OCI-LY7 (cell line): ENCODE data around the gene GSTA5. TPM values are rescaled to one million over a fixed set of nuclear protein-coding genes. Genes with fewer than 3 reads are reported as not detected.
"Not testable (repeated sequence)": the region's sequence is repeated elsewhere in the genome, so short reads cannot be mapped to it uniquely, and the experiment has no call there.

Source experiments
- BruUV-seq: library from RNA; stranded (reverse); fragments of 400-500 nt; replicated peaks from 2 replicates; lab custom pipeline; 2021; lab: Mats Ljungman, UMichigan
- CTCF ChIA-PET: fragments of 300-600 bp; sonication (Branson Sonifier 250); formaldehyde crosslinking; loops from one replicate; lab custom pipeline; 2022; ENCODE audit warnings: antibody characterized with exemption; ENCODE audit not compliant: unreplicated experiment; lab: Charles Lee
- POLR2A ChIA-PET: fragments of 300-600 bp; sonication (Branson Sonifier 250); formaldehyde crosslinking; loops from one replicate; lab custom pipeline; 2022; ENCODE audit warnings: antibody characterized with exemption; lab: Charles Lee
- DNase-seq: peaks from one replicate; pipeline ENCODE4 v3.0.0-alpha.2; 2015; ENCODE audit warnings: low spot score
- H2AFZ ChIP-seq: fragments of 200-600 bp; sonication (generic), shearing (Covaris generic); 2 replicates; pipeline ENCODE4 v1.6.1; 2014; ENCODE audit warnings: mild to moderate bottlenecking, antibody characterized with exemption, low read length, moderate library complexity
- H3K27ac ChIP-seq: fragments of 200-600 bp; sonication (generic); 2 replicates; pipeline ENCODE4 v1.5.1; 2014; ENCODE audit warnings: mixed run types, low read depth, mild to moderate bottlenecking, moderate library complexity, low read length, inconsistent platforms; ENCODE audit not compliant: poor library complexity, severe bottlenecking
- H3K36me3 ChIP-seq: fragments of 200-600 bp; sonication (generic); 2 replicates; pipeline ENCODE4 v1.6.1; 2014; ENCODE audit warnings: mild to moderate bottlenecking, antibody characterized with exemption, low read length, moderate library complexity, mixed read lengths; ENCODE audit not compliant: insufficient read depth
- H3K4me1 ChIP-seq: fragments of 200-600 bp; sonication (generic); 2 replicates; pipeline ENCODE4 v1.5.1; 2014; ENCODE audit warnings: mild to moderate bottlenecking, low read length; ENCODE audit not compliant: insufficient read depth, poor library complexity, severe bottlenecking
- H3K4me2 ChIP-seq: fragments of 200-600 bp; sonication (generic); 2 replicates; pipeline ENCODE4 v1.6.1; 2014; ENCODE audit warnings: mild to moderate bottlenecking, low read length
- H3K4me3 ChIP-seq: fragments of 200-600 bp; sonication (generic); 2 replicates; pipeline ENCODE4 v1.5.1; 2014; ENCODE audit warnings: mild to moderate bottlenecking, low read depth, low read length; ENCODE audit not compliant: poor library complexity, severe bottlenecking
- H3K79me2 ChIP-seq: fragments of 200-600 bp; sonication (generic); 2 replicates; pipeline ENCODE4 v1.6.1; 2016; ENCODE audit warnings: low read depth, mild to moderate bottlenecking, low read length, moderate library complexity, mixed read lengths; ENCODE audit not compliant: insufficient read depth
- H3K9me2 ChIP-seq: fragments of 200-600 bp; sonication (generic); 2 replicates; pipeline ENCODE4 v1.6.1; 2016; ENCODE audit warnings: mild to moderate bottlenecking, low read length, mixed read lengths; ENCODE audit not compliant: insufficient read depth
- H3K9me3 ChIP-seq: fragments of 200-600 bp; sonication (generic); 2 replicates; pipeline ENCODE4 v1.6.1; 2014; ENCODE audit warnings: mild to moderate bottlenecking, mixed run types, low read length, mixed read lengths
- H4K20me1 ChIP-seq: fragments of 200-600 bp; sonication (generic); 2 replicates; pipeline ENCODE4 v1.6.1; 2014; ENCODE audit warnings: mild to moderate bottlenecking, antibody characterized with exemption, low read length, moderate library complexity, mixed read lengths; ENCODE audit not compliant: insufficient read depth
- EZH2phosphoT487 ChIP-seq: fragments of 200-600 bp; sonication (generic); IDR thresholded peaks from 2 replicates; pipeline ENCODE4 v1.6.1; 2018; ENCODE audit warnings: low read depth, borderline replicate concordance, mild to moderate bottlenecking, mixed run types, antibody characterized with exemption, low read length, moderate library complexity, mixed read lengths
- intact Hi-C: fragments of 100-400 bp; cut with micrococcal nuclease; formaldehyde crosslinking; loops from one replicate; pipeline ENCODE4 v1.10.0; 2022; ENCODE audit not compliant: unreplicated experiment
- total RNA-seq, 2 experiments: library from RNA; depleted of rRNA in 1 of 2; stranded (reverse); fragments of >200 nt in 1 of 2; shearing (Covaris generic) in 1 of 2; gene quantifications; 2 replicates each; pipeline ENCODE4 v1.2.3, GENCODE V29; 2014 to 2022
- TF ChIP-seq, protein P1 (sequence below): fragments of 200-600 bp; sonication (generic); conservative IDR thresholded peaks from 2 replicates; pipeline ENCODE4 v1.5.1; 2014; ENCODE audit warnings: mild to moderate bottlenecking, antibody characterized with exemption, low read length, moderate library complexity, mixed read lengths

GSTA5 gene
- total RNA-seq, 2 experiments from 2014 or later: not detected

- BruUV-seq: no TSS peak
- no peak for DNase-seq
- H3K79me2 ChIP-seq: no peaks in the 10 kb centered on the region
- H3K27ac ChIP-seq: no peak overlapping the region
- POLR2A ChIA-PET: no interaction called here
- no peaks in the 10 kb centered on the region for H3K9me2 ChIP-seq
- no peaks in the 10 kb centered on the region for H3K4me1 ChIP-seq
- no peak for TF ChIP-seq EZH2phosphoT487
- TF ChIP-seq, protein P1, sequence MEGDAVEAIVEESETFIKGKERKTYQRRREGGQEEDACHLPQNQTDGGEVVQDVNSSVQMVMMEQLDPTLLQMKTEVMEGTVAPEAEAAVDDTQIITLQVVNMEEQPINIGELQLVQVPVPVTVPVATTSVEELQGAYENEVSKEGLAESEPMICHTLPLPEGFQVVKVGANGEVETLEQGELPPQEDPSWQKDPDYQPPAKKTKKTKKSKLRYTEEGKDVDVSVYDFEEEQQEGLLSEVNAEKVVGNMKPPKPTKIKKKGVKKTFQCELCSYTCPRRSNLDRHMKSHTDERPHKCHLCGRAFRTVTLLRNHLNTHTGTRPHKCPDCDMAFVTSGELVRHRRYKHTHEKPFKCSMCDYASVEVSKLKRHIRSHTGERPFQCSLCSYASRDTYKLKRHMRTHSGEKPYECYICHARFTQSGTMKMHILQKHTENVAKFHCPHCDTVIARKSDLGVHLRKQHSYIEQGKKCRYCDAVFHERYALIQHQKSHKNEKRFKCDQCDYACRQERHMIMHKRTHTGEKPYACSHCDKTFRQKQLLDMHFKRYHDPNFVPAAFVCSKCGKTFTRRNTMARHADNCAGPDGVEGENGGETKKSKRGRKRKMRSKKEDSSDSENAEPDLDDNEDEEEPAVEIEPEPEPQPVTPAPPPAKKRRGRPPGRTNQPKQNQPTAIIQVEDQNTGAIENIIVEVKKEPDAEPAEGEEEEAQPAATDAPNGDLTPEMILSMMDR: no peak
- no peaks in the 10 kb centered on the region for H3K36me3 ChIP-seq
- H3K4me2 ChIP-seq: no peak overlapping the region
- no peaks in the 10 kb centered on the region for H3K9me3 ChIP-seq
- intact Hi-C loops: no loop called here
- H4K20me1 ChIP-seq: no peaks in the 10 kb centered on the region
- CTCF ChIA-PET: no interaction called here
- H2AFZ ChIP-seq: no peak overlapping the region
- no peak overlapping the region for H3K4me3 ChIP-seq
Observed at GRCh38 chr6:52829046-52829817, 11.4 kb downstream of the GSTA5 start.

GRCh38 chr6:52828621-52829020, 12.0 kb downstream of the GSTA5 start:
- DNase-seq, H3K27ac ChIP-seq, H3K4me3 ChIP-seq, H3K79me2 ChIP-seq, H3K4me2 ChIP-seq, CTCF ChIA-PET, H3K36me3 ChIP-seq, H3K4me1 ChIP-seq, H3K9me2 ChIP-seq, H4K20me1 ChIP-seq, intact Hi-C loops, H2AFZ ChIP-seq, BruUV-seq, POLR2A ChIA-PET, H3K9me3 ChIP-seq: not testable (repeated sequence)

- H3K9me2 ChIP-seq, H3K79me2 ChIP-seq, H2AFZ ChIP-seq, POLR2A ChIA-PET, DNase-seq, H3K27ac ChIP-seq, H3K9me3 ChIP-seq, H4K20me1 ChIP-seq, H3K36me3 ChIP-seq, BruUV-seq, H3K4me3 ChIP-seq, CTCF ChIA-PET, H3K4me1 ChIP-seq, intact Hi-C loops, H3K4me2 ChIP-seq: not testable (repeated sequence)
Observed at GRCh38 chr6:52827073-52827783, 13.4 kb downstream of the GSTA5 start.
